SK-N-SH (cell line): ENCODE results near the gene UCP2.

Experiments
- CTCF ChIP-seq: fragments of 200-600 bp; sonication (generic); IDR thresholded peaks from 2 replicates; pipeline ENCODE4 v1.6.1; 2017; ENCODE audit warnings: antibody characterized with exemption, mild to moderate bottlenecking, moderate library complexity
- EZH2phosphoT487 ChIP-seq: fragments of 200-600 bp; sonication (generic); IDR thresholded peaks from 2 replicates; pipeline ENCODE4 v1.6.1; 2017; ENCODE audit warnings: low read depth, mixed run types, mild to moderate bottlenecking, antibody characterized with exemption, moderate library complexity, borderline replicate concordance
- JUND ChIP-seq: IDR thresholded peaks from 2 replicates; pipeline ENCODE4 v1.4.0; 2012
- MAX ChIP-seq: IDR thresholded peaks from 2 replicates; pipeline ENCODE4 v1.4.0; 2012; ENCODE audit warnings: low read depth
- PBX3 ChIP-seq: IDR thresholded peaks from 2 replicates; pipeline ENCODE4; 2012
- POLR2AphosphoS5 ChIP-seq: IDR thresholded peaks from 2 replicates; pipeline ENCODE4 v1.6.1; 2012; ENCODE audit warnings: low read depth, low read length
- REST ChIP-seq: IDR thresholded peaks from 2 replicates; pipeline ENCODE4 v1.6.1; 2012; ENCODE audit warnings: mild to moderate bottlenecking, low read depth, low read length, moderate library complexity
- RFX5 ChIP-seq: IDR thresholded peaks from 2 replicates; pipeline ENCODE4 v1.6.1; 2012; ENCODE audit warnings: mild to moderate bottlenecking, improper control_type of control experiment, low read length
- TCF12 ChIP-seq: IDR thresholded peaks from 2 replicates; pipeline ENCODE4 v1.4.0; 2012
- USF1 ChIP-seq: IDR thresholded peaks from 2 replicates; pipeline ENCODE4 v1.4.0; 2012; ENCODE audit warnings: low read depth, borderline replicate concordance
- USF2 ChIP-seq: fragments of 150-350 bp; IDR thresholded peaks from 2 replicates; pipeline ENCODE4 v1.6.1; 2017; ENCODE audit warnings: antibody characterized with exemption, low read length, low read depth, borderline replicate concordance

- no peak for TF ChIP-seq USF2
- no peak for TF ChIP-seq CTCF
- TF ChIP-seq MAX, result no peak
- TF ChIP-seq TCF12, result no peak
- no peak for TF ChIP-seq REST
- TF ChIP-seq EZH2phosphoT487, result no peak
- no peak for TF ChIP-seq USF1
- no peak for TF ChIP-seq POLR2AphosphoS5
- no peak for TF ChIP-seq JUND
- no peak for TF ChIP-seq RFX5
- no peak for TF ChIP-seq PBX3
These were observed 22.3 kb upstream of the UCP2 start for GRCh38 chr11:74004759-74005615.
